Central memory CD8-positive, alpha-beta T cell (primary cell): Measurements from ENCODE around the gene PHOX2A.

Source experiments
- ATAC-seq: fragments of 150-1000 bp; cut with Tn5 transposase; replicated peaks from 2 replicates; pipeline ENCODE4 v1.10.0; 2022; ENCODE audit warnings: mild to moderate bottlenecking, moderate FRiP score, moderate number of reproducible peaks; ENCODE audit not compliant: poor library complexity, severe bottlenecking; ENCODE audit errors: extremely low read depth
- DNase-seq, 2 donors: peaks; one replicate each; pipeline ENCODE4 v3.0.0; 2021; ENCODE audit warnings: low spot score in 2 of 2
- H3K27ac Mint-ChIP-seq: one replicate; pipeline ENCODE4 v1.8.0; 2022; ENCODE audit warnings: low read depth, mild to moderate bottlenecking, moderate library complexity, mixed read lengths
- H3K27me3 Mint-ChIP-seq: one replicate; pipeline ENCODE4 v1.8.0; 2022; ENCODE audit warnings: mixed read lengths
- H3K36me3 Mint-ChIP-seq: one replicate; pipeline ENCODE4 v1.8.0; 2022; ENCODE audit warnings: mild to moderate bottlenecking, moderate library complexity, mixed read lengths; ENCODE audit not compliant: insufficient read depth
- H3K4me1 Mint-ChIP-seq: one replicate; pipeline ENCODE4 v1.8.0; 2022; ENCODE audit warnings: mixed read lengths
- H3K4me3 Mint-ChIP-seq: one replicate; pipeline ENCODE4 v1.8.0; 2022; ENCODE audit warnings: mild to moderate bottlenecking, moderate library complexity, mixed read lengths
- H3K9me3 Mint-ChIP-seq: one replicate; pipeline ENCODE4 v1.8.0; 2022; ENCODE audit warnings: mixed read lengths

PHOX2A gene

DNA sequence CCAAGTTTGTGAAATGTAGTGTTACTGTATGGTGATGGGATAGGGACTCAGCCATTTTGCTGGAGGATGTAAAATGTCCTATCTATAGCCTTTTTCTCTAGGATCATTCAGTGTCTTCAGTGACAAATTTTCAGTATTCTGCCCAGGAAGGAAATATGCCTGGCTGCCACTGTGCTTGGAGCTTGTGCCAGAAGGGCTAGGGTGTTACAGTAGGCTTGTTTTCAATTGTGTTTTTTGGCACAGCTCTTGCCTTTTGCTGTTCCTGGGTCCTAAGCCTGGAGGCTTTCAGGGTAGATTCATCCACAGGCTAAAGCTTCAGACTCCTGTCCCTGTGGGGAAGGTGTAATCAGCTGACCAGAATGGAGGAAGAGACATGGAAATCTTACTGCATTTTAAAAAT, 22.0 kb upstream of the PHOX2A start:
- ATAC-seq (no peak), DNase-seq (no peak)
- Mint-ChIP-seq H3K36me3 (no peaks in the 10 kb centered on the region), H3K27ac (no peak overlapping the region), H3K27me3 (peaks cover 47% of the 10 kb centered on the region), H3K4me3 (no peak overlapping the region), H3K4me1 (peaks cover 6% of the 10 kb centered on the region), H3K9me3 (no peaks in the 10 kb centered on the region)

DNA sequence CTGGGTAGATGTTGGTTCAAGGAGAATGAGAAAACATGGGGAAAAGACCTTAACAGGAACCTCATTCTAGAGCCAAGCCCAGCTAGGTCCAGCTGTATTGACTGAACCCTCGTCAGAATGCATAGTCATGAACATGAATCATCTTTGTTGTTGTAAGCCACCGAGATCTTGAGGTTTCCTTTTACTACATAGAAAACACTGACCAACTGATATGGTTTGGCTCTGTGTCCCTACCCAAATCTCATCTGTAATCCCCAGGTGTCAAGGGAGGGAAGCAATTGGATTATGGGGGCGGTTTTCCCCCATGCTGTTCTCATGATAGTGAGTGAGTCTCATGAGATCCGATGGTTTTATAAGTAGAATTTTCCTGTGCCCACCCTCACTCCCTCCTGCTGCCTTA, 19.4 kb upstream of the PHOX2A start:
- no peak for ATAC-seq
- Mint-ChIP-seq H3K27me3 (peaks cover 57% of the 10 kb centered on the region), H3K4me1 (no peaks in the 10 kb centered on the region), H3K9me3 (no peaks in the 10 kb centered on the region), H3K27ac (no peak overlapping the region), H3K36me3 (no peaks in the 10 kb centered on the region), H3K4me3 (no peak overlapping the region)
- DNase-seq, result no peak

DNA sequence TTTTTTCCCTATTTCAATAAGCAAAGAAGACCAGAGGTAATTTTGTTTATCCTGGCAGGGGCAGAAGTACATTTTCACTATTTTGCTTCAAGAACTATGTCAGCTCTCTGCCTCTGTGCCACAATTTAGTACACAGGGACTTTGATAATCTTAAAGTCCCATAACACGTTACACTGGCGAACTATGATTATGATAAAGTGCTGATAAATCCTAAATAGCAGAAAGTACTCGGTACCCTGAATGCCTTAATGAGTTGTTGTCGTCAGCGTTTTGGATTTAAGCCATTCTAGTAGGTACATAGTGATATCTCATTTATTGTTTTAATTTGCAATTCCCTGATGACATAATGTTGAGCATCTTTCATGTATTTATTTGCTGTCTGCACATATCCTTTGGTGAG, 16.6 kb upstream of the PHOX2A start:
- Mint-ChIP-seq H3K4me3 (no peak overlapping the region), H3K9me3 (no peaks in the 10 kb centered on the region), H3K27me3 (peaks cover 42% of the 10 kb centered on the region), H3K27ac (no peak overlapping the region), H3K4me1 (no peaks in the 10 kb centered on the region), H3K36me3 (no peaks in the 10 kb centered on the region)
- no peak for ATAC-seq
- DNase-seq, result no peak

DNA sequence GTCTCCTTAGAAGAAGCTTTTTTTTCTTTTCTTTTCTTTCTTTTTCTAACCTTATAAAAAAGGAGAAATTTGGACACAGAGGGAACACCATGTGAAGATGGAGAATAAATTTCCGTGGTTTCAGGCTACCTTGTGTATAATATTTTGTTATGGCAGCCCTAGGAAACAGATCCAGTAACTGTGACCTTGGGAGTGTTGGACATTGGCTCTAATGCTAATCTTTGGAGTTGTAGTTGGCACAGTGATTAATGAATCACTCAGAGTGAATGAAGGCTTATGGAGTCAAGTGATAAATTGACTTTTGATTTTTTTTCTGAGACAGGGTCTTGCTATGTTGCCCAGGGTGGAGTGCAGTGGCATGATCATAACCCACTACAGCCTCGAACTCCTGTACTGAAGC, 15.5 kb upstream of the PHOX2A start:
- H3K4me1 Mint-ChIP-seq, result no peaks in the 10 kb centered on the region
- H3K9me3 Mint-ChIP-seq, result no peaks in the 10 kb centered on the region
- H3K27ac Mint-ChIP-seq, result no peak overlapping the region
- no peaks in the 10 kb centered on the region for H3K36me3 Mint-ChIP-seq
- H3K27me3 Mint-ChIP-seq, result peaks cover 36% of the 10 kb centered on the region
- DNase-seq (no peak), ATAC-seq (no peak)
- H3K4me3 Mint-ChIP-seq, result no peak overlapping the region

DNA sequence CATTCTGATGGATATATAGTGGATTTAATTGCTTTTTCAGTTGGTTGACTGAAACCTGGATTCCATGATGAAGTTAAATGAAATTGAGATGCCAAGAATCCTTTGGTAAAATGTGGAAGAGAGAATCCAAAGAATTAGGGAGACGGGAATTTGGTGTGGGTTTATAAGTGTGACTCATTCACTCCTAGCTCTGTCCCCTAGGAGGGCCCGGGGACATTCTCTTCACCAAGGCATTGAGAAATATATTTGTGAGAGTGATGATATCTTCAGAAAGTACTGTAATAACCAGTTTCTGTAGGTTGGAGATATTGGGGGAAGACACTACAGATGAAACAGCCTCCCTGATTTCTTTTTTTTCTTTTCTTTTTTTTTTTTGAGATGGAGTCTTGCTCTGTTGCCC, 13.6 kb upstream of the PHOX2A start:
- H3K27me3 Mint-ChIP-seq, result peaks cover 32% of the 10 kb centered on the region
- H3K36me3 Mint-ChIP-seq, result no peaks in the 10 kb centered on the region
- no peaks in the 10 kb centered on the region for H3K9me3 Mint-ChIP-seq
- H3K27ac Mint-ChIP-seq, result no peak overlapping the region
- DNase-seq, result no peak
- ATAC-seq, result no peak
- no peak overlapping the region for H3K4me3 Mint-ChIP-seq
- H3K4me1 Mint-ChIP-seq, result no peaks in the 10 kb centered on the region

DNA sequence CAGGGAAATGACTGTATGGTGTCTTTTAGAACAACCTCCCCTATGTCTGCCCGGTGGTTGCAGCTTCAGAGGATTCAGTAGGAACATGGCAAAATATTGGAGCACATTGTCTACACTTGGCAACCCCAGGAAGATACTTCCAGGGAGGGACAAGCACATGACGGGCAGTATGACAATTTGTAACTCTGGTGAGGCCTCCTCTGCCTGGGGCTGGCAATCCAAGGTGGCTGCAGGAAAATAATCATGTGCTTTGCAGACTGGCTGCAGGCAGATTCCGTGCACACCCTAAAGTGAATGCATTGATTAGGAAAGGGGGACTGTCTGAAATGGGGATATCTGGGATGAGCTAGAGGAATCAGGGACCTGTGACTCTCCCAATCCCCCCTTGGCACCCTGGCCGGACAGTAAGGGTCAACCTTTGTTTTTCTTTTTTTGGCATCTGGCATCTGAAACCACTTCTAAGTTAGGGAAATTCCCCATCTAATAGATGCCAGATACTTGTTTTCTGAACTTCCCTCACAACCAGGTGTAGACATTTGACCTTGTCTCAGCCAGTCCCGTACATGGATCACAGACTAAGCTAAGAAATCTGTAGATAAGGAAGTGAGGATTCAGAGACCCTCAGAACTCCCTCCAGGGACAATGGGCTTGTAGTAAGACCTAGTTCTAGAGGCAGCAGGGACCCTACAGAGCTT, 10.5 kb upstream of the PHOX2A start:
- H3K4me1 Mint-ChIP-seq, result no peaks in the 10 kb centered on the region
- no peak for ATAC-seq
- peaks cover 41% of the 10 kb centered on the region for H3K27me3 Mint-ChIP-seq
- no peaks in the 10 kb centered on the region for H3K9me3 Mint-ChIP-seq
- peaks cover 2% of the 10 kb centered on the region for H3K36me3 Mint-ChIP-seq
- no peak overlapping the region for H3K4me3 Mint-ChIP-seq
- no peak for DNase-seq
- H3K27ac Mint-ChIP-seq, result no peak overlapping the region

DNA sequence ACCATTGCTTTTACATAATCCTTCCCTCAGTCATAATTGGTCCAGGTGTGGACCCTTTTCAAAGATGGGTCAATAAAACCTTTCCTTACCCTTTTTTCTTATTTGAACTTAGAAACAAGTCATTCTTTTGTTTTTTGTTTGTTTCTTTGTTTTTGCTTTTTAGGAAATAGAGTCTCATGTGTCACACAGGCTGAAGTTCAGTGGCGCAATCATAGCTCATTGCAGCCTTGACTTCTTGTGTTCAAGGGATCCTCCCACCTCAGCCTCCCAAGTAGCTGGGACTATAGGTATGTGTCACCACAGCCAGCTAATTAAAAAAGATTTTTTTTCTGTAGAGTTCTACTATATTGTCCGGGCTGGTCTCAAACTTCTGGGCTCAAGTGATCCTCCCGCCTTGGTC, 9.4 kb upstream of the PHOX2A start:
- Mint-ChIP-seq H3K27ac (no peak overlapping the region), H3K36me3 (peaks cover 2% of the 10 kb centered on the region), H3K4me3 (no peak overlapping the region), H3K9me3 (no peaks in the 10 kb centered on the region), H3K4me1 (no peaks in the 10 kb centered on the region), H3K27me3 (peaks cover 42% of the 10 kb centered on the region)
- no peak for ATAC-seq
- DNase-seq, result no peak

DNA sequence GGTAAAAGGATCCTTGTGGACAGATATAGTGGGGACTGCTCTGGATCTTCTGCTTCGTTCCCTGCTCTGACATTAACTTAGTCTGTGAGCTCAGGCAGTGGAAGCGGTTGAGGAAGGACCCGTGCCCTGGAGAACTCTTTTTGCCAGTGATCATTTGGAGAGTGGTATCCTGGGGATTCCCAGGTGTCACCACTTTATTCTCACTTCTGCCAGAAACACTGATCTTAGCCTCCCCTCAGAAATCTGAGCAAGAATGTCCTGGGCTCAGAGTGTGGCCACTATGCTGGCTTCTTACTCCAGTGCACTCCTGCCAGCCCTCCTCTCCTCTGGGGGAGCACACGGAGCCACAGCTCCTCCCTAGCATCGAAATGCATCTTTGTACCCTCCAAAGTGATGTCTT, 7.6 kb upstream of the PHOX2A start:
- ATAC-seq, result no peak
- no peak overlapping the region for H3K27ac Mint-ChIP-seq
- peaks cover 2% of the 10 kb centered on the region for H3K36me3 Mint-ChIP-seq
- DNase-seq, result no peak
- H3K27me3 Mint-ChIP-seq, result peaks cover 42% of the 10 kb centered on the region
- no peaks in the 10 kb centered on the region for H3K9me3 Mint-ChIP-seq
- no peaks in the 10 kb centered on the region for H3K4me1 Mint-ChIP-seq
- no peak overlapping the region for H3K4me3 Mint-ChIP-seq

DNA sequence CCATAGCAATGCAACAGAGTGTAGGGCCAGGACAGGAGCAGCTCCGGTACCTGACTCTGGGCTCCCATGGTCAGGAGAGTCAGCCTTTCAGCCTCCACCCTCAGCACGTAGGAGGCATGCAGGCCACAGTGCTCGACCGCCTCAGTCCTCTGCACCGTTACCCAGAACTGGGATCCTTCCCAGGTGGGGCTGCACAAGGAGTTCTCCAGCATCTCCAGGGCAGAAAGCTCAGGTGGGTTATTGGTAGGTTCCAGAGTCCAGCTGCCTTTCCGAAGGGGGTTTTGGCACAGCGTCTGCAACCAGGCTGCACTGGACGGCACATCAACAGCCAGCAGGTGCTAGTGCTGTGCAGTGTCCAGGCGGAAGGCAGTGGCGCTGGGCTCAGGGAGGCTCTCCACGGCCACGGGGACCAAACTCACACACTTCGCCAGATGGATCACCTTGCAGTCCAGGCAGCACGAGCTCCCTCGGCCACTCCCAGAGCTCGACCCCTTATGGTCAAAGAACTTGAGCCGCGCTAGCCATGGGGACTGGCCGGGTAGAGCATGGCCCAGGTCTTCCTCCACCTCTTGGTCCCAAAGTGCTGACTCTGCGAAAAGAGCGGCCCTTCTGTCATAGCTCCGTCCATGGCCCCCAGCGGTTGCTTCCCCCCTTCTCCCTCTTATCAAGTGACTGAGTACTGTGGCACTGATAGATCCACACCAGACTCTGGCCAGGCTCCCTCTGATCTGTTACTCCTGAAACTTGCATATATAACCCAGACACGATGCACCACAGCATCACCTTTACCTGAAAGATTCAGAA, 6.9 kb upstream of the PHOX2A start:
- H3K27ac Mint-ChIP-seq, result no peak overlapping the region
- peaks cover 2% of the 10 kb centered on the region for H3K36me3 Mint-ChIP-seq
- DNase-seq (no peak), ATAC-seq (no peak)
- no peaks in the 10 kb centered on the region for H3K4me1 Mint-ChIP-seq
- H3K4me3 Mint-ChIP-seq, result no peak overlapping the region
- H3K9me3 Mint-ChIP-seq, result no peaks in the 10 kb centered on the region
- peaks cover 42% of the 10 kb centered on the region for H3K27me3 Mint-ChIP-seq

DNA sequence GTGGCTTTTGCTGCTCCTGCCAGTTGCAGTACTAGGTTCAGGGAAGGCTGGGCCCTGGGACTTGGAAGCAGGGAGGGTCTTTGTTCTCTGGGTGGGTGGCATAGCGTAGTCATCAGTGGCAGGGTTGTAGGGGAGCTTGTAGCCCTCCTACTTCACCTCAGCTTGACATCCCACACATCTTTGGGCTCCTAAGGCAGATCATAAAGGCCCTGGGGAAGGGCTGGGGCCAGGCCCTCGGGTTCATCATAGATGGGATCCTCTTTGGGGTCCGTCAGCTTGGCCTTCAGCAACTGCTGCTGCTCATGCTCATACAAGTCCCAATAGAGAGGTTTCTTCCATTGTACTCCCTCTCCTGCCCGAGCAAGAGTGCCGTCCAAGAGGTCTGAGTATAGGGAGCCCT, 6.0 kb upstream of the PHOX2A start:
- DNase-seq (no peak), ATAC-seq (no peak)
- H3K27ac Mint-ChIP-seq, result peak overlapping the region; percentile 63
- H3K9me3 Mint-ChIP-seq, result no peaks in the 10 kb centered on the region
- H3K4me3 Mint-ChIP-seq, result no peak overlapping the region
- H3K4me1 Mint-ChIP-seq, result no peaks in the 10 kb centered on the region
- H3K36me3 Mint-ChIP-seq, result peaks cover 2% of the 10 kb centered on the region
- peaks cover 42% of the 10 kb centered on the region for H3K27me3 Mint-ChIP-seq

DNA sequence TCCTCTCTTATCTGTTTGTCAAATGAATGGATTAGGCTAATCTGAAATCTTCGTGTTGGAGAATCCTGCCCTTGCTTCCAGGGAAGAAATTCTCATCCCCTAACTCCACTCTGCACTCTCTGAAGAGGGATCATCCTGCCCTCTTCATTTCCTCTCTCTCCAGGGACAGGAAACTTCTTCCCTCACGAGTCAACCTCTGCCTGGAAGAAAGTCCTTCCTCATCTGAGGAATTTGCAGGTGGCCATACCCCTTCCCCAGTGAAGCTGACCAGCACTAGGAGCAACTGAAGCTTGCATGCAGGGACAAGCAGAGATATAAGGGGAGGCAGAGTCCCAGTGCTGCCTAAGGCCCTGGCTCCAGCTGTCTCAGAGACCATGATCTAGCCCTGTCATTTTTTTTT, 3.6 kb upstream of the PHOX2A start:
- Mint-ChIP-seq H3K27ac (no peak overlapping the region), H3K4me1 (peaks cover 6% of the 10 kb centered on the region), H3K36me3 (peaks cover 2% of the 10 kb centered on the region), H3K9me3 (no peaks in the 10 kb centered on the region), H3K4me3 (no peak overlapping the region), H3K27me3 (peaks cover 38% of the 10 kb centered on the region)
- ATAC-seq, result no peak
- no peak for DNase-seq

DNA sequence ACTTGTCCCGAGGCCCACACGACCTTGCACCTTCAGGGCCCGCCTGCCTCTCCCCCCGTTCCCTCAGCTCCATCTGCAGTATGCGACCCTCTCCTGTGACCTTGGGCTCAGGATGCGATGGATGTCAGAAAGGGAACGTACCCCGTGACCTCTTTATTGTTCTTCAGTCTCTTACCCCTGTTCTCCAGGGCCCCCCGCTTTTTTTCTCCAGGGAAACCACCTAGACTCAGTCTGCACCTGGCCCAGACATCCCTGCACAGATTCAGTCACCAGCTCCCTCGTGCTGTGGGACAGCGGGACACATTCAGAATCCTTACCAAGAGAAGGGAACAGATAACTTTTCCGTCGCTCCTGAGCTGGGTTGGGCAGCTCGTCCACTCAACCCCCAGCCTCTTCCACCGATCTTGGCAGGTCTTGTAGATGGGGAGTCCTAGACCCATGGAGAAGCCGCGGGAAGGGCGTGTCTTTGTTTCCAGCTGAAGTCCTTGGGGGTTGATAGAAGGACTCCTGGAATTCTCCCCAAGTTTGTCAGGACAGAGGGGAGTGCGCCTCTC, 1.4 kb upstream of the PHOX2A start:
- peaks cover 41% of the 10 kb centered on the region for H3K27me3 Mint-ChIP-seq
- DNase-seq (no peak), ATAC-seq (no peak)
- peaks cover 2% of the 10 kb centered on the region for H3K36me3 Mint-ChIP-seq
- H3K4me1 Mint-ChIP-seq, result peaks cover 13% of the 10 kb centered on the region
- no peak overlapping the region for H3K27ac Mint-ChIP-seq
- no peak overlapping the region for H3K4me3 Mint-ChIP-seq
- no peaks in the 10 kb centered on the region for H3K9me3 Mint-ChIP-seq
